CD14-positive monocyte (primary cell): Measurements from ENCODE around the gene PPM1F. TPM values are rescaled to one million over a fixed set of nuclear protein-coding genes. Genes with fewer than 3 reads are reported as not detected.

Source experiments
- DNase-seq, 3 donors: peaks; one replicate each; pipeline ENCODE4 v3.0.0-alpha.2; 2011 to 2022
- H2AFZ ChIP-seq: 2 replicates; pipeline ENCODE4 v1.6.0; 2012; ENCODE audit warnings: mild to moderate bottlenecking, low read depth, low read length, inconsistent platforms; ENCODE audit not compliant: insufficient read depth, poor library complexity, severe bottlenecking
- H3K27ac ChIP-seq, 2 donors: 1 replicate in 1 of 2; 2 replicates in 1 of 2; pipeline ENCODE4 v1.5.1; 2012 to 2013; ENCODE audit warnings: low read length in 2 of 2, control low read depth in 1 of 2, inconsistent platforms in 1 of 2, low read depth in 1 of 2, mild to moderate bottlenecking in 1 of 2
- H3K27me3 ChIP-seq, 2 donors: one replicate each; pipeline versions ENCODE4 v1.6.0 to v1.6.1; 2011 to 2013; ENCODE audit warnings: low read length in 2 of 2; ENCODE audit not compliant: control insufficient read depth in 2 of 2, insufficient read depth in 2 of 2
- H3K36me3 ChIP-seq, 2 donors: replicated peaks in 1 of 2; 1 replicate in 1 of 2; 2 replicates in 1 of 2; pipeline versions ENCODE4 v1.5.1 to v1.6.1; 2012 to 2013; ENCODE audit warnings: low read length in 2 of 2, control low read depth in 1 of 2, inconsistent platforms in 1 of 2, mild to moderate bottlenecking in 1 of 2; ENCODE audit not compliant: insufficient read depth in 2 of 2, control insufficient read depth in 1 of 2
- H3K4me1 ChIP-seq, 2 donors: 1 replicate in 1 of 2; 2 replicates in 1 of 2; pipeline versions ENCODE4 v1.5.1 to v1.6.1; 2012 to 2013; ENCODE audit warnings: low read length in 2 of 2, control low read depth in 1 of 2, inconsistent platforms in 1 of 2, mild to moderate bottlenecking in 1 of 2, moderate library complexity in 1 of 2; ENCODE audit not compliant: insufficient read depth in 2 of 2, control insufficient read depth in 1 of 2
- H3K4me2 ChIP-seq: replicated peaks from 2 replicates; pipeline ENCODE3; 2012; ENCODE audit warnings: low read length, moderate library complexity, mild to moderate bottlenecking; ENCODE audit not compliant: poor library complexity, severe bottlenecking; ENCODE audit errors: extremely low read depth
- H3K4me3 ChIP-seq, 3 experiments: fragments of 200-600 bp in 1 of 3; sonication (generic) in 1 of 3; replicated peaks in 1 of 3; 1 replicate in 2 of 3; 2 replicates in 1 of 3; pipeline ENCODE4 v1.5.1; 2011 to 2013; ENCODE audit warnings: low read length in 3 of 3, mild to moderate bottlenecking in 3 of 3, control low read depth in 2 of 3, low read depth in 2 of 3, inconsistent platforms in 1 of 3, moderate library complexity in 1 of 3
- H3K79me2 ChIP-seq: 2 replicates; pipeline ENCODE4 v1.6.0; 2012; ENCODE audit warnings: mild to moderate bottlenecking, control low read depth, inconsistent platforms, low read length, moderate library complexity; ENCODE audit not compliant: insufficient read depth
- H3K9ac ChIP-seq: 2 replicates; pipeline ENCODE4 v1.6.0; 2017; ENCODE audit warnings: low read length, mild to moderate bottlenecking; ENCODE audit not compliant: insufficient read depth, poor library complexity, severe bottlenecking
- H3K9me3 ChIP-seq, 2 donors: replicated peaks in 1 of 2; 1 replicate in 1 of 2; 2 replicates in 1 of 2; pipeline versions ENCODE4 v1.5.1 to v1.6.1; 2012 to 2013; ENCODE audit warnings: low read length in 2 of 2, control low read depth in 1 of 2; ENCODE audit not compliant: control insufficient read depth in 1 of 2, insufficient read depth in 1 of 2
- H4K20me1 ChIP-seq: 2 replicates; pipeline ENCODE4 v1.6.0; 2012; ENCODE audit warnings: mild to moderate bottlenecking, low read length, control low read depth, moderate library complexity; ENCODE audit not compliant: insufficient read depth
- H3K27ac Mint-ChIP-seq, 7 donors: one replicate each; pipeline ENCODE4 v1.8.0; 2020; ENCODE audit warnings: mild to moderate bottlenecking in 7 of 7, mixed read lengths in 7 of 7, moderate library complexity in 6 of 7, inconsistent platforms in 2 of 7
- H3K27me3 Mint-ChIP-seq, 3 donors: one replicate each; pipeline ENCODE4 v1.8.0; 2021 to 2022; ENCODE audit warnings: low read depth in 3 of 3, mild to moderate bottlenecking in 3 of 3, mixed read lengths in 3 of 3, moderate library complexity in 3 of 3, inconsistent platforms in 1 of 3
- H3K36me3 Mint-ChIP-seq, 2 donors: one replicate each; pipeline ENCODE4 v1.8.0; 2020; ENCODE audit warnings: mixed read lengths in 2 of 2, inconsistent platforms in 1 of 2, mild to moderate bottlenecking in 1 of 2
- H3K4me1 Mint-ChIP-seq: one replicate; pipeline ENCODE4 v1.8.0; 2020; ENCODE audit warnings: mild to moderate bottlenecking, mixed read lengths
- H3K4me3 Mint-ChIP-seq, 2 donors: one replicate each; pipeline ENCODE4 v1.8.0; 2020; ENCODE audit warnings: mild to moderate bottlenecking in 2 of 2, mixed read lengths in 2 of 2, moderate library complexity in 1 of 2
- H3K9me3 Mint-ChIP-seq, 7 donors: one replicate each; pipeline ENCODE4 v1.8.0; 2020 to 2022; ENCODE audit warnings: mixed read lengths in 7 of 7, mild to moderate bottlenecking in 6 of 7, moderate library complexity in 6 of 7, inconsistent platforms in 2 of 7
- WGBS: methylation state at CpG from one replicate; pipeline ENCODE4 v1.1.5; 2013; ENCODE audit warnings: missing lambda C conversion rate; ENCODE audit not compliant: insufficient coverage; 5-methylcytosine and 5-hydroxymethylcytosine counted together
- intact Hi-C, 2 donors: fragments of 100-400 bp; cut with micrococcal nuclease; formaldehyde crosslinking; loops; one replicate each; pipeline versions ENCODE4 v1.15.0 to v1.15.1; 2023
- polyA plus RNA-seq, 3 donors: library from polyadenylated mRNA; depleted of rRNA in 1 of 3; unstranded in 2 of 3; stranded (reverse) in 1 of 3; fragments of 300-500 nt in 2 of 3; fragments of >200 nt in 1 of 3; fragmentation: Illumina TruSeq in 2 of 3; gene quantifications; 1 replicate in 2 of 3; 2 replicates in 1 of 3; pipeline ENCODE4 v1.2.3, GENCODE V29; 2012 to 2021
- TF ChIP-seq, protein P1 (sequence below): fragments of 200-600 bp; IDR thresholded peaks from one replicate; pipeline ENCODE4 v1.8.0; 2022; ENCODE audit warnings: antibody characterized with exemption, mild to moderate bottlenecking

Gene PPM1F
- polyA plus RNA-seq, 3 donors, result 28.8 to 95.0 (median 37.2) TPM

DNA sequence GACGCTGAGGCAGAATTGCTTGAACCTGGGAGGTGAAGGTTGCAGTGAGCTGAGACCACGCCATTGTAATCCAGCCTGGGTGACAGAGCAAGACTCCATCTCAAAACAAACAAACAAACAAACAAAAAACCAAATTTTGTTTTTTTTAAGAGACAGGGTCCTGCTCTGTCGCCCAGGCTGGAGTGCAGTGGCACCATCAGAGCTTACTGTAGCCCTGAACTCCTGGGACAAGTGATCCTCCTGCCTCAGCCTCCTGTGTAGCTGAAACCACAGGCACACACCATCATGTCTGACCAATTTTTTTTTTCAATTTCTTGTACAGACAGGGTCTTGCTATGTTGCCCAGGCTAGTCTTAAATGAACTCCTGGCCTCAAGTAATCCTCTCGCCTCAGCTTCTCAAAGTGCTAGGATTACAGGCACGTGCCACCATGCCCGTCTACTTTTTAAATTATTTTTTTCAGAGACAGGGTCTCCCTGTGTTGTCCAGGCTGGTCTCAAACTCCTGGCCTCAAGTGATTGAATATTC, 13.2 kb upstream of the PPM1F start:
- Mint-ChIP-seq H3K27me3 (no peaks in the 10 kb centered on the region), H3K4me3 (no peak overlapping the region), H3K9me3 (no peaks in the 10 kb centered on the region), H3K27ac (no peak overlapping the region), H3K4me1 (no peaks in the 10 kb centered on the region), H3K36me3 (peaks cover 75 to 94% of the 10 kb centered on the region in 2 donors)
- Histone ChIP-seq H3K27me3 (no peaks in the 10 kb centered on the region), H2AFZ (no peak overlapping the region), H3K4me2 (no peak overlapping the region), H3K4me1 (no peaks in the 10 kb centered on the region), H3K9ac (no peak overlapping the region), H4K20me1 (no peaks in the 10 kb centered on the region), H3K36me3 (peaks cover 93 to 100% of the 10 kb centered on the region in 2 donors), H3K27ac (no peak overlapping the region), H3K79me2 (no peaks in the 10 kb centered on the region), H3K4me3 (no peak overlapping the region), H3K9me3 (no peaks in the 10 kb centered on the region)
- TF ChIP-seq, protein P1, sequence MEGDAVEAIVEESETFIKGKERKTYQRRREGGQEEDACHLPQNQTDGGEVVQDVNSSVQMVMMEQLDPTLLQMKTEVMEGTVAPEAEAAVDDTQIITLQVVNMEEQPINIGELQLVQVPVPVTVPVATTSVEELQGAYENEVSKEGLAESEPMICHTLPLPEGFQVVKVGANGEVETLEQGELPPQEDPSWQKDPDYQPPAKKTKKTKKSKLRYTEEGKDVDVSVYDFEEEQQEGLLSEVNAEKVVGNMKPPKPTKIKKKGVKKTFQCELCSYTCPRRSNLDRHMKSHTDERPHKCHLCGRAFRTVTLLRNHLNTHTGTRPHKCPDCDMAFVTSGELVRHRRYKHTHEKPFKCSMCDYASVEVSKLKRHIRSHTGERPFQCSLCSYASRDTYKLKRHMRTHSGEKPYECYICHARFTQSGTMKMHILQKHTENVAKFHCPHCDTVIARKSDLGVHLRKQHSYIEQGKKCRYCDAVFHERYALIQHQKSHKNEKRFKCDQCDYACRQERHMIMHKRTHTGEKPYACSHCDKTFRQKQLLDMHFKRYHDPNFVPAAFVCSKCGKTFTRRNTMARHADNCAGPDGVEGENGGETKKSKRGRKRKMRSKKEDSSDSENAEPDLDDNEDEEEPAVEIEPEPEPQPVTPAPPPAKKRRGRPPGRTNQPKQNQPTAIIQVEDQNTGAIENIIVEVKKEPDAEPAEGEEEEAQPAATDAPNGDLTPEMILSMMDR, result no peak
- no peak for DNase-seq
- intact Hi-C loops, result no loop called here
- WGBS, result 100% methylated on average over 2 of the region's 6 CpGs

DNA sequence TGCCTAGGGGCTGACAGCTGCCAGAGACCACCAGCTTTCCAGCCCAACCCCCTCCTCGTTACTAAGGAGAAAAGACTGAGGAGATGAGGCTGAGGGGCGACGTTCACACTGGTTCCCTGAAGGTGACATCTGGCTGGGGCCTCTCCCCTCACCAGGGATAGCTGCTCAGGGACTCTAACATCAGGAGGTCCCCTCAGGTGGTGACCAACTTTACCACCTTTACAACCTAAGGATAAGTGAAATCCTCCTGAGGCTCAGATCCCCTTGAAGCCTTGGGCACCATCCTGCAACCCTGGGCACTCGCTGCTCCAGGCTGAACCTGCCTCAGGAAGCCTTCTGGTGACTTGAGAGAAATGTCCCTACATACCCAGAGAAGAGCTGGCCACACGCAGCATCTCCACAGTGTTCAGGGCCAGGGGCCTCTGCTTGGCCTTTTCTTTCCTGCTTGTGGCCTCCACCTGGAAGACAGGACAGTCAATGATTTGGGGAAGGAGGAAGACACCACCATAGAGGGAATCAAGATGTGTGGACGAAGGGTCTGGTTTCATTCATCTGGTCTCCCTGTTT, 12.4 kb upstream of the PPM1F start:
- no peak overlapping the region for H3K27ac ChIP-seq
- no peak overlapping the region for H2AFZ ChIP-seq
- Mint-ChIP-seq H3K4me3 (no peak overlapping the region), H3K27ac (no peak overlapping the region), H3K4me1 (no peaks in the 10 kb centered on the region), H3K27me3 (no peaks in the 10 kb centered on the region), H3K9me3 (no peaks in the 10 kb centered on the region), H3K36me3 (peaks cover 71 to 94% of the 10 kb centered on the region in 2 donors)
- TF ChIP-seq, protein P1, result no peak
- no peak overlapping the region for H3K4me2 ChIP-seq
- intact Hi-C loops, result no loop called here
- 100% methylated on average over 3 of the region's 6 CpGs for WGBS
- H3K4me1 ChIP-seq, result no peaks in the 10 kb centered on the region
- no peak for DNase-seq
- no peak overlapping the region for H3K9ac ChIP-seq
- H3K79me2 ChIP-seq, result no peaks in the 10 kb centered on the region
- no peaks in the 10 kb centered on the region for H3K9me3 ChIP-seq
- peaks cover 92 to 100% of the 10 kb centered on the region in 2 donors for H3K36me3 ChIP-seq
- no peak overlapping the region for H3K4me3 ChIP-seq
- no peaks in the 10 kb centered on the region for H3K27me3 ChIP-seq
- H4K20me1 ChIP-seq, result no peaks in the 10 kb centered on the region
